Activated naive CD8-positive, alpha-beta T cell treated with anti-CD3 and anti-CD28 coated beads, Interleukin-2, amount 50 U/mL, for 16 hours (primary cell): ENCODE data around the gene PKDCC.

Experiments
- DNase-seq: peaks from one replicate; pipeline ENCODE4 v3.0.0-alpha.2; 2020; ENCODE audit warnings: low read depth, low spot score

The PKDCC gene

GRCh38 chr2:42105330-42106256, 57.8 kb downstream of the PKDCC start:
- peak; percentile 49 for DNase-seq

- DNase-seq: no peak
Measured at GRCh38 chr2:42106257-42106816, 58.5 kb downstream of the PKDCC start.

GRCh38 chr2:42107249-42108042, 59.6 kb downstream of the PKDCC start:
- DNase-seq: no peak
